CD14-positive monocyte (primary cell): ENCODE results near the gene SMIM7. TPM values are rescaled to one million over a fixed set of nuclear protein-coding genes. Genes with fewer than 3 reads are reported as not detected.

Experiments used
- DNase-seq, 3 donors: peaks; one replicate each; pipeline ENCODE4 v3.0.0-alpha.2; 2011 to 2022
- H2AFZ ChIP-seq: 2 replicates; pipeline ENCODE4 v1.6.0; 2012; ENCODE audit warnings: mild to moderate bottlenecking, low read depth, low read length, inconsistent platforms; ENCODE audit not compliant: insufficient read depth, poor library complexity, severe bottlenecking
- H3K27ac ChIP-seq, 2 donors: 1 replicate in 1 of 2; 2 replicates in 1 of 2; pipeline ENCODE4 v1.5.1; 2012 to 2013; ENCODE audit warnings: low read length in 2 of 2, control low read depth in 1 of 2, inconsistent platforms in 1 of 2, low read depth in 1 of 2, mild to moderate bottlenecking in 1 of 2
- H3K27me3 ChIP-seq, 2 donors: one replicate each; pipeline versions ENCODE4 v1.6.0 to v1.6.1; 2011 to 2013; ENCODE audit warnings: low read length in 2 of 2; ENCODE audit not compliant: control insufficient read depth in 2 of 2, insufficient read depth in 2 of 2
- H3K36me3 ChIP-seq, 2 donors: replicated peaks in 1 of 2; 1 replicate in 1 of 2; 2 replicates in 1 of 2; pipeline versions ENCODE4 v1.5.1 to v1.6.1; 2012 to 2013; ENCODE audit warnings: low read length in 2 of 2, control low read depth in 1 of 2, inconsistent platforms in 1 of 2, mild to moderate bottlenecking in 1 of 2; ENCODE audit not compliant: insufficient read depth in 2 of 2, control insufficient read depth in 1 of 2
- H3K4me1 ChIP-seq, 2 donors: 1 replicate in 1 of 2; 2 replicates in 1 of 2; pipeline versions ENCODE4 v1.5.1 to v1.6.1; 2012 to 2013; ENCODE audit warnings: low read length in 2 of 2, control low read depth in 1 of 2, inconsistent platforms in 1 of 2, mild to moderate bottlenecking in 1 of 2, moderate library complexity in 1 of 2; ENCODE audit not compliant: insufficient read depth in 2 of 2, control insufficient read depth in 1 of 2
- H3K4me2 ChIP-seq: replicated peaks from 2 replicates; pipeline ENCODE3; 2012; ENCODE audit warnings: low read length, moderate library complexity, mild to moderate bottlenecking; ENCODE audit not compliant: poor library complexity, severe bottlenecking; ENCODE audit errors: extremely low read depth
- H3K4me3 ChIP-seq, 3 experiments: fragments of 200-600 bp in 1 of 3; sonication (generic) in 1 of 3; replicated peaks in 1 of 3; 1 replicate in 2 of 3; 2 replicates in 1 of 3; pipeline ENCODE4 v1.5.1; 2011 to 2013; ENCODE audit warnings: low read length in 3 of 3, mild to moderate bottlenecking in 3 of 3, control low read depth in 2 of 3, low read depth in 2 of 3, inconsistent platforms in 1 of 3, moderate library complexity in 1 of 3
- H3K79me2 ChIP-seq: 2 replicates; pipeline ENCODE4 v1.6.0; 2012; ENCODE audit warnings: mild to moderate bottlenecking, control low read depth, inconsistent platforms, low read length, moderate library complexity; ENCODE audit not compliant: insufficient read depth
- H3K9ac ChIP-seq: 2 replicates; pipeline ENCODE4 v1.6.0; 2017; ENCODE audit warnings: low read length, mild to moderate bottlenecking; ENCODE audit not compliant: insufficient read depth, poor library complexity, severe bottlenecking
- H3K9me3 ChIP-seq, 2 donors: replicated peaks in 1 of 2; 1 replicate in 1 of 2; 2 replicates in 1 of 2; pipeline versions ENCODE4 v1.5.1 to v1.6.1; 2012 to 2013; ENCODE audit warnings: low read length in 2 of 2, control low read depth in 1 of 2; ENCODE audit not compliant: control insufficient read depth in 1 of 2, insufficient read depth in 1 of 2
- H4K20me1 ChIP-seq: 2 replicates; pipeline ENCODE4 v1.6.0; 2012; ENCODE audit warnings: mild to moderate bottlenecking, low read length, control low read depth, moderate library complexity; ENCODE audit not compliant: insufficient read depth
- H3K27ac Mint-ChIP-seq, 7 donors: one replicate each; pipeline ENCODE4 v1.8.0; 2020; ENCODE audit warnings: mild to moderate bottlenecking in 7 of 7, mixed read lengths in 7 of 7, moderate library complexity in 6 of 7, inconsistent platforms in 2 of 7
- H3K27me3 Mint-ChIP-seq, 3 donors: one replicate each; pipeline ENCODE4 v1.8.0; 2021 to 2022; ENCODE audit warnings: low read depth in 3 of 3, mild to moderate bottlenecking in 3 of 3, mixed read lengths in 3 of 3, moderate library complexity in 3 of 3, inconsistent platforms in 1 of 3
- H3K36me3 Mint-ChIP-seq, 2 donors: one replicate each; pipeline ENCODE4 v1.8.0; 2020; ENCODE audit warnings: mixed read lengths in 2 of 2, inconsistent platforms in 1 of 2, mild to moderate bottlenecking in 1 of 2
- H3K4me1 Mint-ChIP-seq: one replicate; pipeline ENCODE4 v1.8.0; 2020; ENCODE audit warnings: mild to moderate bottlenecking, mixed read lengths
- H3K4me3 Mint-ChIP-seq, 2 donors: one replicate each; pipeline ENCODE4 v1.8.0; 2020; ENCODE audit warnings: mild to moderate bottlenecking in 2 of 2, mixed read lengths in 2 of 2, moderate library complexity in 1 of 2
- H3K9me3 Mint-ChIP-seq, 7 donors: one replicate each; pipeline ENCODE4 v1.8.0; 2020 to 2022; ENCODE audit warnings: mixed read lengths in 7 of 7, mild to moderate bottlenecking in 6 of 7, moderate library complexity in 6 of 7, inconsistent platforms in 2 of 7
- WGBS: methylation state at CpG from one replicate; pipeline ENCODE4 v1.1.5; 2013; ENCODE audit warnings: missing lambda C conversion rate; ENCODE audit not compliant: insufficient coverage; 5-methylcytosine and 5-hydroxymethylcytosine counted together
- intact Hi-C, 2 donors: fragments of 100-400 bp; cut with micrococcal nuclease; formaldehyde crosslinking; loops; one replicate each; pipeline versions ENCODE4 v1.15.0 to v1.15.1; 2023
- polyA plus RNA-seq, 3 donors: library from polyadenylated mRNA; depleted of rRNA in 1 of 3; unstranded in 2 of 3; stranded (reverse) in 1 of 3; fragments of 300-500 nt in 2 of 3; fragments of >200 nt in 1 of 3; fragmentation: Illumina TruSeq in 2 of 3; gene quantifications; 1 replicate in 2 of 3; 2 replicates in 1 of 3; pipeline ENCODE4 v1.2.3, GENCODE V29; 2012 to 2021
- TF ChIP-seq, protein P1 (sequence below): fragments of 200-600 bp; IDR thresholded peaks from one replicate; pipeline ENCODE4 v1.8.0; 2022; ENCODE audit warnings: antibody characterized with exemption, mild to moderate bottlenecking

Gene SMIM7
- polyA plus RNA-seq, 3 donors, result 65.5 to 91.7 (median 86.7) TPM

- H3K4me1 ChIP-seq, result peaks cover 44 to 71% of the 10 kb centered on the region in 2 donors
- no peak overlapping the region for H2AFZ ChIP-seq
- peaks cover 50% of the 10 kb centered on the region for H3K4me1 Mint-ChIP-seq
- peaks cover 7 to 24% of the 10 kb centered on the region in 2 donors for H3K36me3 Mint-ChIP-seq
- TF ChIP-seq, protein P1, sequence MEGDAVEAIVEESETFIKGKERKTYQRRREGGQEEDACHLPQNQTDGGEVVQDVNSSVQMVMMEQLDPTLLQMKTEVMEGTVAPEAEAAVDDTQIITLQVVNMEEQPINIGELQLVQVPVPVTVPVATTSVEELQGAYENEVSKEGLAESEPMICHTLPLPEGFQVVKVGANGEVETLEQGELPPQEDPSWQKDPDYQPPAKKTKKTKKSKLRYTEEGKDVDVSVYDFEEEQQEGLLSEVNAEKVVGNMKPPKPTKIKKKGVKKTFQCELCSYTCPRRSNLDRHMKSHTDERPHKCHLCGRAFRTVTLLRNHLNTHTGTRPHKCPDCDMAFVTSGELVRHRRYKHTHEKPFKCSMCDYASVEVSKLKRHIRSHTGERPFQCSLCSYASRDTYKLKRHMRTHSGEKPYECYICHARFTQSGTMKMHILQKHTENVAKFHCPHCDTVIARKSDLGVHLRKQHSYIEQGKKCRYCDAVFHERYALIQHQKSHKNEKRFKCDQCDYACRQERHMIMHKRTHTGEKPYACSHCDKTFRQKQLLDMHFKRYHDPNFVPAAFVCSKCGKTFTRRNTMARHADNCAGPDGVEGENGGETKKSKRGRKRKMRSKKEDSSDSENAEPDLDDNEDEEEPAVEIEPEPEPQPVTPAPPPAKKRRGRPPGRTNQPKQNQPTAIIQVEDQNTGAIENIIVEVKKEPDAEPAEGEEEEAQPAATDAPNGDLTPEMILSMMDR, result no peak
- DNase-seq, result no peak
- peak overlapping the region; percentile 19 for H3K4me2 ChIP-seq
- H3K27ac Mint-ChIP-seq, result peak overlapping the region; percentile 69 to 89 (median 80)
- H3K4me3 ChIP-seq, result peak overlapping the region in 1 of 3 experiments; percentile 21
- H3K4me3 Mint-ChIP-seq, result peak overlapping the region in 1 of 2 donors; percentile 13
- peaks cover 0 to 6% of the 10 kb centered on the region in 2 donors for H3K36me3 ChIP-seq
- WGBS, result 37% methylated on average over 3 of the region's 3 CpGs
- no peaks in the 10 kb centered on the region for H3K9me3 ChIP-seq
- intact Hi-C loops, result no loop called here
- H3K79me2 ChIP-seq, result peaks cover 9% of the 10 kb centered on the region
- peaks cover 0 to 2% (median 0%) of the 10 kb centered on the region in 7 donors for H3K9me3 Mint-ChIP-seq
- H3K27ac ChIP-seq, result peak overlapping the region; percentile 33 to 79
- H3K27me3 Mint-ChIP-seq, result peaks cover 1 to 2% (median 1%) of the 10 kb centered on the region in 3 donors
- no peak overlapping the region for H3K9ac ChIP-seq
- H4K20me1 ChIP-seq, result no peaks in the 10 kb centered on the region
- H3K27me3 ChIP-seq, result no peaks in the 10 kb centered on the region
Observed at GRCh38 chr19:16673231-16673630, 13.3 kb upstream of the SMIM7 start.

DNA sequence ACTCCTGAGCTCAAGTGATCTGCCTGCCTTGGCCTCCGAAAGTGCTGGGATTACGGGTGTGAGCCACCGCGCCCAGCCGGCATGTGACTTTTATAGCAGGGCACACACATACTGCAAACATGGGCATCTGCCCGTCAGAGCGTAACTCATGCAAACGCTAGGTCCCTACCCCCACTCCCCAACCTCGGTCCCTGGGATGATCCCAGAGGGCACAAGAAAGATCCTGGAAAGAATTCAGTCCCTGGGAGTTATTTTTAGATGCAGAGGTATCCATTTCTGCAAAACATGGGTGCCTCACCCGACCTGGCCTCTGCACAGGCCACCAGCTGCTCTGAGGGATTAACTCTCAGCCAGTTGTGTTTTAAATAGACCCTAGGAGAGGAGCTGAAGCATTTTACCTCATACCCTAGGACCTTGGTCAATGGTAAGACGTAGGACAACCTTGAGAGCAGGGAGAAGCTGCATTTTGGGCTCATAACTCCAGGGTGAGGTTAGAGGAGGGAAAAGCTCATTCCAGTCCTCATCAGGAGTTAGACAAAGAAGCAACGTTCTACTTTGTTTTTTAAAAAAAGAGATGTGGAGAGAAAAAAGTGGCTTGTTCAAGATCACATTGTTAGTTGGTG lies 11.8 kb upstream of the SMIM7 start:
- H3K9ac ChIP-seq, result no peak overlapping the region
- no peaks in the 10 kb centered on the region for H3K27me3 ChIP-seq
- H3K27ac ChIP-seq, result peak overlapping the region in 1 of 2 donors; percentile 51
- H3K36me3 ChIP-seq, result peaks cover 0 to 6% of the 10 kb centered on the region in 2 donors
- H3K4me3 ChIP-seq, result no peak overlapping the region
- no peak overlapping the region for H2AFZ ChIP-seq
- no peak overlapping the region for H3K4me3 Mint-ChIP-seq
- H3K4me1 Mint-ChIP-seq, result peaks cover 57% of the 10 kb centered on the region
- H3K27ac Mint-ChIP-seq, result peak overlapping the region in 3 of 7 donors; percentile 3 to 69 (median 30)
- peaks cover 41 to 69% of the 10 kb centered on the region in 2 donors for H3K4me1 ChIP-seq
- no peak overlapping the region for H3K4me2 ChIP-seq
- no peaks in the 10 kb centered on the region for H4K20me1 ChIP-seq
- H3K79me2 ChIP-seq, result peaks cover 6% of the 10 kb centered on the region
- TF ChIP-seq, protein P1, result no peak
- peaks cover 4 to 24% of the 10 kb centered on the region in 2 donors for H3K36me3 Mint-ChIP-seq
- peaks cover 0 to 2% (median 0%) of the 10 kb centered on the region in 7 donors for H3K9me3 Mint-ChIP-seq
- no peaks in the 10 kb centered on the region for H3K9me3 ChIP-seq
- peaks cover 1 to 2% (median 1%) of the 10 kb centered on the region in 3 donors for H3K27me3 Mint-ChIP-seq
- WGBS, result 90% methylated on average over 6 of the region's 12 CpGs
- intact Hi-C loops, result no loop called here
- no peak for DNase-seq
